Epithelial cell of proximal tubule (primary cell): ENCODE measurements around the gene TOR1A. TPM values are rescaled to one million over a fixed set of nuclear protein-coding genes. Genes with fewer than 3 reads are reported as not detected.
A peak's percentile ranks its signal among the peaks of the same experiment; 100 is the strongest.

ENCODE experiments used
- DNase-seq: peaks from one replicate; pipeline ENCODE4 v3.0.0-alpha.2; 2011; ENCODE audit warnings: low read depth
- H3K4me3 ChIP-seq: 2 replicates; pipeline ENCODE4 v1.5.1; 2011; ENCODE audit warnings: low read depth, mild to moderate bottlenecking, low read length
- CTCF ChIP-seq: conservative IDR thresholded peaks from 2 replicates; pipeline ENCODE4 v1.5.1; 2012; ENCODE audit warnings: low read depth, mild to moderate bottlenecking, low read length
- total RNA-seq: library from RNA; depleted of rRNA; stranded (reverse); fragments of >200 nt; gene quantifications from 2 replicates; pipeline ENCODE4 v1.2.3, GENCODE V29; 2015

The TOR1A gene
- total RNA-seq, 1 donor from 2014 or later: 48.8 TPM

GRCh38 chr9:129834489-129835127 lies 10.7 kb upstream of the TOR1A start:
- TF ChIP-seq CTCF: no peak
- DNase-seq: no peak
- H3K4me3 ChIP-seq: peak overlapping the region; percentile 98

- DNase-seq: no peak
- H3K4me3 ChIP-seq: no peak overlapping the region
- TF ChIP-seq CTCF: no peak
Observed at GRCh38 chr9:129832982-129833381, 9.0 kb upstream of the TOR1A start.

GRCh38 chr9:129828969-129829368 lies 5.0 kb upstream of the TOR1A start:
- no peak for TF ChIP-seq CTCF
- DNase-seq: no peak

GRCh38 chr9:129828051-129828450 lies 4.1 kb upstream of the TOR1A start:
- TF ChIP-seq CTCF: no peak
- H3K4me3 ChIP-seq: no peak overlapping the region
- no peak for DNase-seq

More at GRCh38 chr9:129828969-129829368, 5.0 kb upstream of the TOR1A start:
- no peak overlapping the region for H3K4me3 ChIP-seq

GRCh38 chr9:129826759-129827158 lies 2.8 kb upstream of the TOR1A start:
- H3K4me3 ChIP-seq: no peak overlapping the region
- DNase-seq: no peak
- TF ChIP-seq CTCF: no peak

- DNase-seq: no peak
- no peak for TF ChIP-seq CTCF
- no peak overlapping the region for H3K4me3 ChIP-seq
Observed at GRCh38 chr9:129826344-129826743, 2.4 kb upstream of the TOR1A start.

- DNase-seq: no peak
- peak overlapping the region; percentile 81 for H3K4me3 ChIP-seq
- TF ChIP-seq CTCF: no peak
Observed at GRCh38 chr9:129823542-129823934, 398 bp downstream of the TOR1A start.
